Muscle layer of duodenum (tissue), 2 donors: ENCODE results near the gene KCTD16.
A peak's percentile ranks its signal among the peaks of the same experiment; 100 is the strongest.

Source experiments
- H3K27ac ChIP-seq: one replicate; pipeline ENCODE4 v1.7.0; 2013; ENCODE audit warnings: mild to moderate bottlenecking, low read length
- H3K27me3 ChIP-seq: one replicate; pipeline ENCODE4 v1.7.0; 2013; ENCODE audit warnings: low read depth, mild to moderate bottlenecking, control low read depth, low read length
- H3K36me3 ChIP-seq, 2 donors: one replicate each; pipeline ENCODE4 v1.7.0; 2013; ENCODE audit warnings: low read length in 2 of 2, control low read depth in 1 of 2, mild to moderate bottlenecking in 1 of 2; ENCODE audit not compliant: insufficient read depth in 2 of 2, control insufficient read depth in 1 of 2
- H3K4me1 ChIP-seq, 2 donors: one replicate each; pipeline ENCODE4 v1.7.0; 2013; ENCODE audit warnings: low read length in 2 of 2, mild to moderate bottlenecking in 2 of 2, control low read depth in 1 of 2, moderate library complexity in 1 of 2; ENCODE audit not compliant: insufficient read depth in 2 of 2, control insufficient read depth in 1 of 2
- H3K4me3 ChIP-seq, 2 donors: one replicate each; pipeline ENCODE4 v1.7.0; 2013; ENCODE audit warnings: low read length in 2 of 2, low read depth in 1 of 2, mild to moderate bottlenecking in 1 of 2
- H3K9me3 ChIP-seq, 2 donors: one replicate each; pipeline ENCODE4 v1.7.0; 2013; ENCODE audit warnings: low read length in 2 of 2, control low read depth in 1 of 2, mild to moderate bottlenecking in 1 of 2; ENCODE audit not compliant: control insufficient read depth in 1 of 2
- donor health status: healthy.

KCTD16 gene

DNA sequence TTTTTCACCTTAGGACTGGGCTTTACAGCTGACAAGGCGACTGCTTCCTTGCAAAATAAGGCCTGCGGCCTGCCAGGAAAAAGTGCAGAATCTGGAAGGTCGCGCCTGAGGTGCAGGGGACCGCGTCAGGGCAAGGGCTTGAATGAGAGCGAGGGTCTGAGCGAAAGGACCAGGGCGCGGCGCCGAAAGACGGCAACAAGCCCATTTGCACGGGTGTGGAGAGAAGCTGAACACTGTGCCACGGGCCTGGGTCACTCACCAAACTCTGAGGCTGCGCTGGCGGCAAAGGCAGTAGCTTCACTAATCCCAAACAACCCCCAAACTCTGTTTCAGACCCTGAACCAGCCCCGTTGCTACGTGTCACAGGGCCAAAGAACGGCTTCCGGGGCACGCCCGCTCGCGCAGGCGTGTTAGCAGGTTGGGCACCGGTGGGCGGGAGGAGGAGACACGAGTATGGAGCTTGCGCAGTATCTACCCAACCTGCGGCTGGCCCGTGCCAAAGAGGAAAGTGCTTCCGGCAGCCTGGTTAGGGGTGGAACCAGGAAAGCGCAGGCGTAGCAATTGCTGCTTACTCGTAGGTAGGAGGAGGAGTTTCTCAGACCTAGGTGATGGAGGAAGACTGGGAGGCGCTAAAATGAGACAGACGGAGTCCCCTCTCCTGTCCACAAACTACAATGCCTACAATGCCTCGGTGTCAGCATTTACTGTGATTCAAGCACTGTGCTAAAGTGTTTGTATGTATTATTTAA, at the start of gene KCTD16, which contains the start of gene YIPF5:
Gene KCTD16 (plus strand): TSS at position 598 of the 749 bp plus-strand sequence.
Gene YIPF5 (minus strand): TSS at position 384 of the 749 bp plus-strand sequence. CDS start 704 bp downstream, outside the sequence.
- Histone ChIP-seq H3K27me3 (no peaks in the 10 kb centered on the region), H3K4me1 (peaks cover 0 to 19% of the 10 kb centered on the region in 2 donors), H3K27ac (peak within 1 kb of the TSS; percentile 83), H3K36me3 (peaks cover 18 to 19% of the 10 kb centered on the region in 2 donors), H3K4me3 (peak within 1 kb of the TSS; percentile 91 to 99), H3K9me3 (no peaks in the 10 kb centered on the region)

DNA sequence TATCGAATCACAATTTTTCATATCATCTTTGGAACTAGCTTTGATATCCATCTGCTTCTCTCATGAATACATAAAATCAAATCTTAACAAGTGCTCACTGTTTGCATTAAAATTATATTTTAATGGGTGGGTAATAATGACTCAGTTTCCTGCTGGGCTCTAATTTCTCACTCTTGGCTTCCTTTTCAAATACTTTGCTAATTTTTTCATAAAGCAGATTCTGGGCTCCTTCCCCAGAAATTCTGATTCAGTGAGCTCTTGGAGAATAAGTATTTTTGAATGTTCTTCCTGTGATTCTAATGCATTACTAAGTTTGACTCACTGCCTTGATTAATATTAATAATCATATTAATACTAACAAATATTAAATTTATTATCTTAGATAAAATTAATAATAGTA, 49.1 kb upstream of the KCTD16 start:
- no peaks in the 10 kb centered on the region for H3K4me1 ChIP-seq
- no peaks in the 10 kb centered on the region for H3K27me3 ChIP-seq
- peaks cover 0 to 4% of the 10 kb centered on the region in 2 donors for H3K9me3 ChIP-seq
- H3K4me3 ChIP-seq: no peak overlapping the region
- H3K36me3 ChIP-seq: no peaks in the 10 kb centered on the region
- H3K27ac ChIP-seq: no peak overlapping the region

DNA sequence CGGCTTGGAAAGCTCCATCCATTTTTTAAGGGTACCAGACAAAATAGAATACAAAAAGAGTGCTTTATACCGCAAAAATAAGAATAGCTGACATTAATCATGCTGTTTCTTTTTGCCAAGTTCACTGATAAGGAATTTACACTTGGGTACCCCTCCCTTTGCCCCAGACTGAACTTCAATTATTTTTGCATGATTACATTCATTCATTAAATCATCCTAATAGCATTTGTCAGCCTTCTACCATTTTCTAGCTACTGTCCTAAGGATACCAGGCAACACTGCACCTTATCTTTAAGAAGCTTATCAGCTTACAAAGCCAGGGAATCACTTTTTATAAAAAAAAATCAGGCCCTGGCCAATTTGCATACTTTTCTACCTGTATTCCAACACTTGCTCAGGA, 48.6 kb upstream of the KCTD16 start:
- H3K4me1 ChIP-seq: no peaks in the 10 kb centered on the region
- no peak overlapping the region for H3K4me3 ChIP-seq
- H3K27ac ChIP-seq: no peak overlapping the region
- no peaks in the 10 kb centered on the region for H3K36me3 ChIP-seq
- H3K27me3 ChIP-seq: no peaks in the 10 kb centered on the region
- peaks cover 0 to 4% of the 10 kb centered on the region in 2 donors for H3K9me3 ChIP-seq

DNA sequence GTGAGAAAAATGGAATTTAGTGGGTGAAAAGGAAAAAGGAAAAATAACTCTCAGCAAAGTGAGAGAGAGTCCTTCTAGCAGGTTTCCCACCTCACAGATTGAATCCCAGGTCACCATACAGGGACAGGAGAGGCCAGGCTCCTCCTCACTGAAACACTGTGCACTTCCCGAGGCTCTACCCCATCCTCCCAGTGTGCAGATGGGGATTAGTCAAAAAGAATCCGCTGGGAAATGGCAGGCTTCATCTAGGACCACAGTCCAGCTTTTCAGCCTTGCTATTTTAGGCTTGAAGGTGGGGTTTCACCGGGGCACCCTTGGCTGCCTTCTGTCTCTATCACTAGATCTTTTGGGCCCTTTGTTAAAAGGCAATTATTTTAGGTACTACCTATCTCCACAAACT, 48.0 kb upstream of the KCTD16 start:
- no peak overlapping the region for H3K4me3 ChIP-seq
- peaks cover 0 to 4% of the 10 kb centered on the region in 2 donors for H3K9me3 ChIP-seq
- no peak overlapping the region for H3K27ac ChIP-seq
- H3K36me3 ChIP-seq: no peaks in the 10 kb centered on the region
- no peaks in the 10 kb centered on the region for H3K4me1 ChIP-seq
- no peaks in the 10 kb centered on the region for H3K27me3 ChIP-seq

DNA sequence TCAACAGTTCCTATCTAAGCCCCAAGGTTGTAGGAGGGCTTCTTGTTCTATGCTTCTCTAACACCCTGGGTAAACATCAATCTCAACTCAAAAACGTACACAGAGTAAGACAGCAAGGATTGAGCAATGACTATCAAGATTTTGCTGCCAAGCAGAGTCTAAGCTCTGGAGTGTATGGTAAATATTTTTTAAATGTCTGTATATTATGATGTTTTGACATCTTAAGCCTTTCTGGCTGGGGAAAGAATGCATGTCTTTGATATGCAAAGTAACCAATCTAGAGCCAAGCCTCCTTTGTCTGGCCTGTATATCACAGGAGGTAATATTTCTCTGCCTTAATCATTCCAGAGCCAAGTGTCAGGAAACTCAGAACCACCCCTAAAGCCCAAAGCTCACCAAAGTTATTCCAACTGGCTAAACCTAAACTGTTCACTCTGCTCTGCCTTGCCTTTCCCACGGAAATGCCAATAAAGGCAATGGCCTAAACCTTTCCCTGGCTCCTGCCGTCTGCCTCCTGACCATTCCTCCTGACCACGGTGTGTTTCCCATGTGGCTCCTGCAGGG, 45.4 kb upstream of the KCTD16 start:
- Histone ChIP-seq H3K36me3 (no peaks in the 10 kb centered on the region), H3K4me1 (no peaks in the 10 kb centered on the region), H3K27me3 (no peaks in the 10 kb centered on the region), H3K9me3 (no peaks in the 10 kb centered on the region), H3K27ac (no peak overlapping the region), H3K4me3 (no peak overlapping the region)

DNA sequence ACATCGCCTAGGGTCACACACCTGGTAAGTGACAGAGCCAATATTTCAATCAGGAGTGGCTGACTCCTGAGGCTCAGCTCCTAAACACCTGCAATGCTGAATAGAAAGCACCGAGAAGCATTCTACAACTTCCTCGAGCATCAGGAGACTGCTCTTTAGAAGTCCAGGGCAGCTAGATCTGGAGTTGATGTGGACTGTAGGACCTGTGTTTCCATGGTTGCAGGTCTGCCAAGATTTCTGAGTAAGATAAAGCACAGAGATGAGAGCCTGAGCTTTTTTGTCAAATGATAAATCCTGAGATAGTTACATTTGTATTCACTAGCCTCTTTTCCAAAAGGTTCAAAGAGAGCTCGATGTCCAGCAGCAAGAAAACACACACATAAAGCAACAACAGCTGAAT, 44.0 kb upstream of the KCTD16 start:
- Histone ChIP-seq H3K27me3 (no peaks in the 10 kb centered on the region), H3K27ac (no peak overlapping the region), H3K36me3 (no peaks in the 10 kb centered on the region), H3K9me3 (no peaks in the 10 kb centered on the region), H3K4me1 (no peaks in the 10 kb centered on the region), H3K4me3 (no peak overlapping the region)

DNA sequence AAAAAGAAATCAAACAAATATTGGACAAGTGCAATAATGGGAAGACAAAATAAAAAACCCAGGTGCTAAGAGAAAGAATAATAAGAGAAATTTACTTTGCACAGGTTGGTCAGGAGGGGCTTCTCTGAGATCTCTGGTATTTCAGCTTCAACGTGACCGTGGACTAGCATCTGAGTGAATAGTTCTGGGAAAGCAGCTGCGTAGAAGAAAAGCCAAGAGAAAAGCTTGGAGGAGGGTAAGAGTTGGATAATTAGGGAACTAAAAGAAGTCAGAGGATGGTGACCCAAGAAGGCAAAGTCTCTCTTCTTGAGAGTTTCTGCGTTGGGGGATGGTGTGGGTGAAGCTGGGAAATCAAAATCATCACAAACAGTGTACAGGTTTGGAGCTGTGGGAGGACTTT, 41.8 kb upstream of the KCTD16 start:
- no peak overlapping the region for H3K27ac ChIP-seq
- H3K4me1 ChIP-seq: no peaks in the 10 kb centered on the region
- H3K4me3 ChIP-seq: no peak overlapping the region
- no peaks in the 10 kb centered on the region for H3K36me3 ChIP-seq
- H3K27me3 ChIP-seq: no peaks in the 10 kb centered on the region
- no peaks in the 10 kb centered on the region for H3K9me3 ChIP-seq

DNA sequence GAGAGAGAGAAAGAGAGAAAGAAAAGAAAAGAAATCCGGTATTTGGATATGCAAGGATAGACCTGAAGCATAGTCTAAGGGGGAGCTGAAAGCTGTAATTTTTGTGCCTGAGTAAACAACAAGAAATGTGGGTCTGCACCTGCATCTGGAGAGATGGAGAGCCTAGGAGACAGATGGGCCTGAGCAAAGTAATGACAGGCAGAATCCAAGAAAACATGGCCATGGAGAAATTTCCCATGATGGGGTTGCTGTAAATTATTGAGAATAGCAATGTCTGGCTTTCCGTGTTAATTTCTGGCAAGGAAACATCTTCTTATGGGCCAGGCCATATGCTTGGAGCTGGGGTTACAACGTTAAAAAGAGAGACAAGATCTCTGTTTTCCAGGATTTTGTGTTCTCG, 40.4 kb upstream of the KCTD16 start:
- no peaks in the 10 kb centered on the region for H3K27me3 ChIP-seq
- H3K9me3 ChIP-seq: no peaks in the 10 kb centered on the region
- no peaks in the 10 kb centered on the region for H3K4me1 ChIP-seq
- H3K36me3 ChIP-seq: no peaks in the 10 kb centered on the region
- no peak overlapping the region for H3K4me3 ChIP-seq
- no peak overlapping the region for H3K27ac ChIP-seq

DNA sequence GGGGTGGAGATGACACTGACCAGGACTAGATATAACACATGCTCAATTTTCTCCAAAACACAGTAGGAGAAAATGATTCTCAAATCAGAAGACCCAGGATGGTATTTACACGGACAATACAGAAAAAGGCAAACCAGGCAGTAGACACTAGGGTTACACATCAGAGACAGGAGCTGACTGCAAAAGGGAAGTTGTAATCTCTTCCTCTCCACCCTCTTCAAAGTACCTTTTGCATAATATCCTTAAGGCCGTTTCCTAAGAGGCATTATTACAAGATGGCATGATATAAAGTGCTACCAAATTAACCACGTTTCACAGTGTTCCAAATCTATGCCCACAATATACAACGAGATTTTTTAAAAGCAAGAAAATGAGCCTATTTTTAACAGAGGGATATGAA, 39.4 kb upstream of the KCTD16 start:
- Histone ChIP-seq H3K9me3 (no peaks in the 10 kb centered on the region), H3K27ac (no peak overlapping the region), H3K4me3 (no peak overlapping the region), H3K4me1 (no peaks in the 10 kb centered on the region), H3K36me3 (no peaks in the 10 kb centered on the region), H3K27me3 (no peaks in the 10 kb centered on the region)

DNA sequence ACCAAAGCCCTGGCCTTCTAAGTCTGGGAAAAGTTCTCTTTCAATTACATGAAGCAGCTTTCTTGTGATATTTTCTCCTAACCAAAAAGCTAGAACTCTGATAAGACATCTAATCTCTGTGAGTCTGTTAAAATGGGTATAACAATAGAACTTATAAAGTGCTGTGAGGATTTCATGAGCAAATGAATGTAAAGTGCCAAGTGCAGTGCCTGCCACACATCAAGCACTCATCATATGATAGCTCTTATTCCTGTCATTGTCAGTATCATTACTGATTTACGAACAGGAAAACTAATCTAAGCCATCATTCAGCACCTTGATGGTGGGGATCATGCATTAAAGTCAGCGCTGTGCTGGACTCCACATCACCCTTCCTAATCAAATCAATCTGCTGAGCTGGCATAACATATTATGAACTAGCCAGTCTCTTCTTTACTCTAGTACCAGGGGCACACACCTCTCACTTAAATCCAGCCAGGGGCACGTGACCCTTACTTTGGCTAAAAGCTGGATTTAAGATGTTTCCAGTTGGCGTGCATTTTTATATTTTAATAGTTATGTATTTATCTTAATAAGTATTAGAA, 37.5 kb upstream of the KCTD16 start:
- Histone ChIP-seq H3K36me3 (no peaks in the 10 kb centered on the region), H3K4me1 (no peaks in the 10 kb centered on the region), H3K4me3 (no peak overlapping the region), H3K27me3 (no peaks in the 10 kb centered on the region), H3K9me3 (no peaks in the 10 kb centered on the region), H3K27ac (no peak overlapping the region)

DNA sequence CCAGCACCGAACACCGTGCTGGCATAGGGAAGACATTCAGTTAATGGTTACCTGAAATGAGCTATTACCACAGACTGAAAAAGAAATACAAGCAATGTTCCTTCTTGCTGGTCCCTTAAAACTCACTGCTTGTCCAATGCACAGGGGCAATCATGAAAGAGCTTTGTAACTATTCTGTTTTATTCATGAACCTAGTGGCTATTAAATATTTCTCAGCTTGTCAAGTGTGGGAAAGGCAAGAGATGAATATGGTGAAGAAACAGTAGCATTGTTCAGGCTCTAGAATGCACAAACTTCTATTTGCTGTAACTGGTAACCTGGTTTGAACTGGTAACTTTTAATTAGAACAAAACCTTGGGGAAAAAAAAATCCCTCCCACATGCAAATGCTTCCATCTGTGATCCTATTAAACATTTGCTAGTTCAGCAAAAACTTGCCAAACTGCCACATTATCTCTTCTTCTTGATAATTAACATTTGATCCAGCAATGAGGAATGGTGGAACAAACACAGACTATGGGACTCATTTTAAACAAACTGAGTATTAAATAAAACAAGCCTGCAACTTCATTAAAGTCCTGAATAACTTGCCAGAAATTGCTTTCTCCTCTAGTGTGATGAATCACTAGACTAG, 36.4 kb upstream of the KCTD16 start:
- no peaks in the 10 kb centered on the region for H3K9me3 ChIP-seq
- no peaks in the 10 kb centered on the region for H3K4me1 ChIP-seq
- H3K4me3 ChIP-seq: no peak overlapping the region
- no peaks in the 10 kb centered on the region for H3K36me3 ChIP-seq
- H3K27ac ChIP-seq: no peak overlapping the region
- H3K27me3 ChIP-seq: no peaks in the 10 kb centered on the region
